GM18507 (cell line): Measurements from ENCODE around the gene CCT7.
"Not testable (repeated sequence)": the region's sequence is repeated elsewhere in the genome, so short reads cannot be mapped to it uniquely, and the experiment has no call there.

ENCODE experiments used
- DNase-seq: peaks from one replicate; pipeline ENCODE4 v3.0.0; 2011; ENCODE audit warnings: low read depth; ENCODE audit not compliant: insufficient read length; ENCODE audit errors: extremely low spot score
- FAIRE-seq: peaks from 2 replicates; lab custom pipeline; 2011; peaks lifted over from hg19 to GRCh38; lab: Jason Lieb, UNC

CCT7 gene

GRCh38 chr2:73233932-73234832 is at the start of gene CCT7:
CCT7 (plus strand) TSS chr2:73234308; CDS start chr2:73234379, 71 bp downstream.
- FAIRE-seq (peak; percentile 84), DNase-seq (peak; percentile 78)

- DNase-seq (no peak), FAIRE-seq (no peak)
These were observed 48.1 kb upstream of the CCT7 start for GRCh38 chr2:73185965-73186364.

- DNase-seq = no peak
- FAIRE-seq = no peak
These were observed 46.6 kb upstream of the CCT7 start for GRCh38 chr2:73187549-73187948.

- DNase-seq (no peak), FAIRE-seq (no peak)
These were observed 36.5 kb upstream of the CCT7 start for GRCh38 chr2:73197579-73197978.

GRCh38 chr2:73200281-73200680 is 33.8 kb upstream of the CCT7 start:
- not testable (repeated sequence) for FAIRE-seq, DNase-seq

- FAIRE-seq (no peak), DNase-seq (no peak)
These were observed 31.7 kb upstream of the CCT7 start, which contains the start of gene NOTO for GRCh38 chr2:73202156-73203054. NOTO (plus strand) TSS chr2:73202574; CDS start chr2:73202667, 93 bp downstream.

- DNase-seq (no peak), FAIRE-seq (no peak)
These were observed 30.9 kb upstream of the CCT7 start for GRCh38 chr2:73203055-73203681.

- DNase-seq (no peak), FAIRE-seq (no peak)
These were observed 28.5 kb upstream of the CCT7 start for GRCh38 chr2:73205611-73206010.

- DNase-seq = no peak
- FAIRE-seq = no peak
These were observed 25.9 kb upstream of the CCT7 start for GRCh38 chr2:73208258-73208657.

GRCh38 chr2:73210019-73210418 is 24.1 kb upstream of the CCT7 start:
- DNase-seq (no peak), FAIRE-seq (no peak)

GRCh38 chr2:73210696-73211095 is 23.4 kb upstream of the CCT7 start:
- no peak for FAIRE-seq

GRCh38 chr2:73212098-73212447 is 22.0 kb upstream of the CCT7 start:
- DNase-seq = no peak
- no peak for FAIRE-seq

More at GRCh38 chr2:73210696-73211095, 23.4 kb upstream of the CCT7 start:
- DNase-seq = no peak

GRCh38 chr2:73212448-73213176 is 21.5 kb upstream of the CCT7 start:
- DNase-seq = peak; percentile 50
- FAIRE-seq = peak; percentile 53

- DNase-seq = peak; percentile 90
- FAIRE-seq = peak; percentile 93
These were observed 19.7 kb upstream of the CCT7 start, which contains the start of gene SMYD5 for GRCh38 chr2:73214120-73215035. SMYD5 (plus strand) TSS chr2:73214245; CDS start chr2:73214267, 22 bp downstream.

GRCh38 chr2:73215254-73215653 is 18.9 kb upstream of the CCT7 start:
- FAIRE-seq = no peak

GRCh38 chr2:73217160-73217559 is 16.9 kb upstream of the CCT7 start:
- no peak for FAIRE-seq
- DNase-seq = no peak

More at GRCh38 chr2:73215254-73215653, 18.9 kb upstream of the CCT7 start:
- DNase-seq = no peak

- no peak for FAIRE-seq
- DNase-seq = no peak
These were observed 16.3 kb upstream of the CCT7 start for GRCh38 chr2:73217826-73218225.

GRCh38 chr2:73218298-73218697 is 15.8 kb upstream of the CCT7 start:
- FAIRE-seq = no peak
- DNase-seq = no peak
